Left kidney (tissue), 2 donors: ENCODE data around the gene RNF19B. TPM values are rescaled to one million over a fixed set of nuclear protein-coding genes. Genes with fewer than 3 reads are reported as not detected.
A peak's percentile ranks its signal among the peaks of the same experiment; 100 is the strongest.
"Not testable (repeated sequence)": the region's sequence is repeated elsewhere in the genome, so short reads cannot be mapped to it uniquely, and the experiment has no call there.

Source experiments
- DNase-seq: peaks from one replicate; pipeline ENCODE4 v3.0.0-alpha.2; 2013
- polyA plus RNA-seq: library from polyadenylated mRNA; unstranded; fragments of 120-200 nt; gene quantifications from one replicate; pipeline ENCODE4 v1.2.1, GENCODE V29; 2013; ENCODE audit not compliant: insufficient read length

The RNF19B gene
- polyA plus RNA-seq, 1 donor = 16.1 TPM

- peak; percentile 44 for DNase-seq
Observed at GRCh38 chr1:32992489-32993323, 28.1 kb upstream of the RNF19B start.

DNA sequence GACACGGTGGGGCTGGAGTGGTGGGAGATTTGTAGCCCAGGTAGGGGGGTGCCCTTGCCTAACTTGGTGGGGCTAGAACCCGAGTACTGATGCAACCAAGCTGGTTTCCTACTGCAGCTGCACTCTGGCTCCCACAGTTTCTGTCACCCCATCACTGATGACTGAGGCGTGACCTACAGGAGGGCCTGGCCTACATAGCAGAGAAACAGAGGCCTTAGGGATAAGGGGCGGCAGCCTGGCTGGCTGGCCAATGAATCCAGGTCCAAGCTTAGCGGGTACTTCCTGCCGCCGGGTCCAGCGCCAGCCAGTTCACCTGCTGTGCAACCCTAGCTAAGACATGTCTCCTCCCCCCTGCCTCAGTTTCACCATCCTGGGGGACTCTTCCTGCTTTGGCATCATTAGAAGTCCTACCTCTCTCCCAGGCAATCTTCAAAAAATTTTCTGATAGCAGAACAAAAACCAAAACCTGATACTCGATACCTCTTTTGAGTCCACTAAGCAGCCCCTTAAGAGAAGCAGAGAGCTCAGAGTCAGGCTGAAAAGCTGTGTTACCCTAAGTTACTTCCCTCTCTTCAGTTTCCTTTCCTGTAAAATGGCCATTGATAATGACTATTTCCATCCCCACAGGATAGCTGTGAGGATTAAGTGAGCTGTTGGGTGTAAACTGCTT, 27.3 kb upstream of the RNF19B start:
- no peak for DNase-seq

GRCh38 chr1:32991386-32991785, 26.8 kb upstream of the RNF19B start:
- DNase-seq = no peak

GRCh38 chr1:32990887-32991286, 26.3 kb upstream of the RNF19B start:
- DNase-seq = no peak

- no peak for DNase-seq
Observed at GRCh38 chr1:32989160-32990050, 24.8 kb upstream of the RNF19B start.

DNA sequence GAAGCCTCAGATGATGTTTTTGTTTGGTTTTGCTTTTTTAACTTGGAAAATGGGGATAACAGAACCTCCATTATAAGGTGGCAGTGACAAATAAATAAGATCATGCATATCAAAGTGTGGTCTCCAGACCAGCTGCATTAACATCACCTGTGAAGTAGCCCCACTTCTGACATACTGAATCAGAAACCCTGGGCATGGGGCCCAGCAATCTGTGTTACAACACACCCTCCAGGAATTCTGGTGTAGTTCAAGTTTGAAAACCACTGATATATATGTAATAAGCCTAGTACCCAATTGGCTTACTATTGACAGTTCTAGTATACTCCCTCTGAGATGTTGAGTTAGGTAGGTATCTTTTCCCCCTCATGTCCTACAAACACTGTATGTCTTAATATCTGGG, 24.1 kb upstream of the RNF19B start:
- no peak for DNase-seq

- DNase-seq = no peak
Observed at GRCh38 chr1:32985226-32985625, 20.6 kb upstream of the RNF19B start.

DNA sequence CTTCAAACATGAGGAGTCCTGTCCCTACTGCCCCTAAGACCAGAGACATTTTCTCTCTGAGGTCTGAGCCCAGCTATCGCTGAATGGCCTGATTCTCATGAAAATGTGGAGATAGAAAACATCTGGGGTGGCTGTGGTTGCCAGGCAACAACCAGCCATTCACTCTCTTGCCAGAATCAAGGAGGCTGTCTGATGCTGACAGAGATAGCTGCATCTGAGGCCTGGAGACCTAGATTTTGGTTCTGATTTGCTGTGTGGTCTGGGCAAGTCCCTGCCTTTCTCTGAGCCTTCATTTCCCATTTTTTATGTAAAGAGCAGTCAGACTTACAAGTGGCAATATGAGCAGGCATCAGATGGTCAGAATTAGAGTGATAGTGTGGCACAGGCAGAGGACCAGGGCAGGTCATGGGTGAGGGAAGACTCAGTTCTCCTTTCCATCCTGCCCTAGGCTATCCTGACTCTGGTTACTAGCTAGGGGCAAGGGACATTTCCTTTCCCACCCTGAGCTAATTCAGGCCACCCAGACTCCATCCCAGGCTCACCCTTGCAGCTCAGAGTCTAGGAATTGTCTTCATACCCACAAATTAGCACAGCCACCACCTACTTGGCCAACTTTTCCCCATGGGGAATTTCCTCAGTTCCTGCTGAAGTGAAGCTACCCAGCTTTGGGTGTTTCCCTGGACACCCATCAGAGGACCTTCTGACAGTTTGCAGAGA, 20.0 kb upstream of the RNF19B start:
- no peak for DNase-seq

DNA sequence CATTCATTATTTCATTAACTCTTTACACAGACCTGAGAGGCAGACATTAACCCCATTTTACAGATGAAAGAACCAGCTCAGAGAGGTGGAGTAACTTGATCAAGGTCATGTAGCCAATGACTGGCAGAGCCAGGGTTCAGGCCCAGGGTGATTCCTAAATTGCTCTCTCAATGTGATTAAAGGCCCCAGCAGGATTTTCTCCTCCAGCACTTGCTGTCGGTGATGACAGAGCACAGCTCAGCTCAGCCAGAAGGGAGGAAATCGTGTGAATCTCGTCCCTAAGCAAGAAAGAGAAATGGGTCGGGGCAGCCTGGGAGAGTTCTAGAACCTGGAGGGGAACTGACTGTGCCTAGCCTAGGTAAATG, 19.5 kb upstream of the RNF19B start:
- DNase-seq = no peak

- DNase-seq = no peak
Observed at GRCh38 chr1:32983020-32983419, 18.4 kb upstream of the RNF19B start.

GRCh38 chr1:32981003-32981901, 16.6 kb upstream of the RNF19B start:
- DNase-seq = no peak

DNA sequence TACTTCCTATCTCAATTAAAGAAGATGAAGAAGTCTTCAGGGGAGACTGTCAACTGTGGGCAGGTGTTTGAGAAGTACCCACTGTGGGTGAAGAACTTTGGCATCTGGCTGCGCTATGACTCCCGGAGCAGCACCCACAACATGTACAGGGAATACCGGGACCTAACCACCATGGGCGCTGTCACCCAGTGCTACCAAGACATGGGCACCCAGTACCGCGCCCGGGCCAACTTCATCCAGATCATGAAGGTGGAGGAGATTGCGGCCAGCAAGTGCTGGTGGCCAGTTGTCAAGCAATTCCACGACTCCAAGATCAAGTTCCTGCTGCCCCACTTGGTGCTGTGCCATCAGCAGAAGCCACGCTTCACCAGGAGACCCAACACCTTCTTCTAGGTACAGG, 15.5 kb upstream of the RNF19B start:
- DNase-seq = no peak

DNA sequence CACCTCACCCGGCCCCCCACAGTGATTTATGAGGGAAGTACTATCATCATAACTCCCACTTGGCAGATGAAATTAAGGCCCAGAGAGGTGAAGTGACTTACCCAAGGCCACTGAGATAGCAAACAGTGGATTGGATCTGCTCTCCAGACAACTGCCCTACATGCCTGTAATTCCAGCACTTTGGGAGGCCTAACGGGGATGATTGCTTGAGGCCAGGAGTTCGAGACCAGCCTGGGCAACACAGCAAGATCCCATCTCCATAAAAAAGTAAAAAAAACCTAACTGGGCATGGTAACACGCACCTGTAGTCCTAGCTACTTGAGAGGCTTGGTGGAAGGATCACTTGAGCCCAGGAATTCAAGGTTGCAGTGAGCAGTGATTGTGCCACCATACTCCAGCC, 14.2 kb upstream of the RNF19B start:
- no peak for DNase-seq

GRCh38 chr1:32977546-32978087, 13.0 kb upstream of the RNF19B start:
- no peak for DNase-seq

GRCh38 chr1:32975055-32975454, 10.4 kb upstream of the RNF19B start:
- not testable (repeated sequence) for DNase-seq

- DNase-seq = not testable (repeated sequence)
Observed at GRCh38 chr1:32973458-32973857, 8.8 kb upstream of the RNF19B start.

- peak; percentile 81 for DNase-seq
Observed at GRCh38 chr1:32972814-32973428, 8.3 kb upstream of the RNF19B start.

DNA sequence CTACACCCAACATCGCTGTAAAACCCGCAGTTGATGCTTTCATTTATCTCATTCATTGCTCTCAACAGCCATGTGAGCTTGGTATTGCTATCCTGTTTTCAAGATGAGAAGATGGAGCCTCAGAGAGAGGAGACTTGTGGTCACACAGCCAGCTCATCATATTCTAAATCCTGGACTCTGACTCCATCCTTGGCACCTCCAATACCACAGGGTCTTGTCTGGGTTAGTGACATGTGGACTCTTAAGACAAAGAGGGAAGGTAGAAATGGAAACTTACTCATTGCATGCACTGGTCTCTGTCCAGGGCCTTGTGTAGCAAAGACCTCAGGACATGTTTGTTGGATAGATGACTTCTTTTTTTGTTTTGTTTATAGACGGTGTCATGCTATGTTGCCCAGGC, 7.0 kb upstream of the RNF19B start:
- DNase-seq = no peak

GRCh38 chr1:32971156-32971555, 6.5 kb upstream of the RNF19B start:
- no peak for DNase-seq

GRCh38 chr1:32969566-32969965, 5.0 kb upstream of the RNF19B start:
- DNase-seq = no peak
